ENCODE data around the gene PLCG1. TPM values are rescaled to one million over a fixed set of nuclear protein-coding genes. Genes with fewer than 3 reads are reported as not detected.

Gene PLCG1
- total RNA-seq, 1 experiment from 2014 or later = 45.6 TPM

DNA sequence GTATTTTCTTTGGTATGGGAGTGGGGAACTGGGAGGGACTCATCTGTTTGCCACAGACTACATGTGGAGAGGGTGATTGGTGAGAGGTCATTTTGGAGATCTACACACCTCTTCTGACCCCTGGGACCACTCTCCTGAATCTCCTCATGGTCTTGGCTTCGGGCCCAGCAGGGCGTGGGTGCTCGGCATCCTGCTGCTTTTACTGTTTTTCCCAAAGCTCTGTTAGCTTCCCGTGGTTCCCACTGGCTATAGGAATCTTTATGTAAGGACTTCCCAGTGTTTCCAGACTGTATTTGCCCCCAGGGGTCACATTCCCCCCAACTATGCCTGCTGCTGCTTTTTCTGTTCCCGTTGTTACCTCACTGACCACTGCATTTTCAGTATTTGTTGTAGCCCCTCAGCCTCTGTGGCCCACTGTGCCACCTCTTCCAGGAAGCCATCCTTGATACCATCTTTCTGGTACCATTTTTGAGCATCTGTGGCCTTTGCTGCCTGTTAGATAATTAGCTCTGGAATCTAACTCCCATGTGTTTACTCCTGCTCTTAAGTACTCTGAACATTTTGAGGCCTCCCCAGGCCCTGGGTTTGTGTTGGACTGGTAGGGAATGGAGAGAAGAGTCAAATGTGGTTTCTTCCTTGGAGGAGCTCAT, 14.9 kb downstream of the PLCG1 start:
- Histone ChIP-seq H3K9ac (ENCODE audit: low read length) (no peak overlapping the region), H3K9me2 (ENCODE audit: insufficient read depth) (no peaks in the 10 kb centered on the region), H3K36me3 (ENCODE audit: control insufficient read depth in 1 of 2, insufficient read depth in 2 of 2, low read length in 2 of 2) (no peaks in the 10 kb centered on the region), H3K4me3 (replicated peaks in 1 of 2; ENCODE audit: low read depth in 1 of 2, low read length in 2 of 2) (no peak overlapping the region), H3K27me3 (ENCODE audit: insufficient read depth, low read length) (no peaks in the 10 kb centered on the region), H3K4me2 (ENCODE audit: low read length) (no peak overlapping the region), H3K27ac (ENCODE audit: low read depth, low read length) (no peak overlapping the region), H4K20me1 (ENCODE audit: insufficient read depth) (no peaks in the 10 kb centered on the region), H3K4me1 (ENCODE audit: control insufficient read depth in 1 of 2, insufficient read depth in 2 of 2, low read length in 2 of 2) (peaks cover 4 to 10% of the 10 kb centered on the region in 2 experiments; a peak in 2 of 4 replicates), H3K79me2 (ENCODE audit: insufficient read depth, low read length) (peaks cover 42% of the 10 kb centered on the region), H3K9me3 (ENCODE audit: control insufficient read depth in 1 of 2, insufficient read depth in 1 of 2, low read depth in 1 of 2, low read length in 2 of 2) (no peaks in the 10 kb centered on the region), H2AFZ (ENCODE audit: low read depth, low read length, poor library complexity, severe bottlenecking) (no peak overlapping the region)
- ChIA-PET CTCF (interaction anchor here (1.1 kb wide), 1 partner anchor 17 kb away, joined by 5 read pairs; no protein-coding TSS in a partner anchor), RAD21 (ENCODE audit: low non-redundant PET in 1 of 2, low total read pairs in 2 of 2, uncharacterized antibody in 2 of 2, unreplicated experiment in 2 of 2) (no interaction called here), POLR2A (no interaction called here)
- BruUV-seq (replicated peaks) = no TSS peak
- intact Hi-C loops (cut with micrococcal nuclease) = no loop called here
- ATAC-seq (no peak), DNase-seq (ENCODE audit: low read depth, low spot score) (no peak)
- TF ChIP-seq, protein P1, sequence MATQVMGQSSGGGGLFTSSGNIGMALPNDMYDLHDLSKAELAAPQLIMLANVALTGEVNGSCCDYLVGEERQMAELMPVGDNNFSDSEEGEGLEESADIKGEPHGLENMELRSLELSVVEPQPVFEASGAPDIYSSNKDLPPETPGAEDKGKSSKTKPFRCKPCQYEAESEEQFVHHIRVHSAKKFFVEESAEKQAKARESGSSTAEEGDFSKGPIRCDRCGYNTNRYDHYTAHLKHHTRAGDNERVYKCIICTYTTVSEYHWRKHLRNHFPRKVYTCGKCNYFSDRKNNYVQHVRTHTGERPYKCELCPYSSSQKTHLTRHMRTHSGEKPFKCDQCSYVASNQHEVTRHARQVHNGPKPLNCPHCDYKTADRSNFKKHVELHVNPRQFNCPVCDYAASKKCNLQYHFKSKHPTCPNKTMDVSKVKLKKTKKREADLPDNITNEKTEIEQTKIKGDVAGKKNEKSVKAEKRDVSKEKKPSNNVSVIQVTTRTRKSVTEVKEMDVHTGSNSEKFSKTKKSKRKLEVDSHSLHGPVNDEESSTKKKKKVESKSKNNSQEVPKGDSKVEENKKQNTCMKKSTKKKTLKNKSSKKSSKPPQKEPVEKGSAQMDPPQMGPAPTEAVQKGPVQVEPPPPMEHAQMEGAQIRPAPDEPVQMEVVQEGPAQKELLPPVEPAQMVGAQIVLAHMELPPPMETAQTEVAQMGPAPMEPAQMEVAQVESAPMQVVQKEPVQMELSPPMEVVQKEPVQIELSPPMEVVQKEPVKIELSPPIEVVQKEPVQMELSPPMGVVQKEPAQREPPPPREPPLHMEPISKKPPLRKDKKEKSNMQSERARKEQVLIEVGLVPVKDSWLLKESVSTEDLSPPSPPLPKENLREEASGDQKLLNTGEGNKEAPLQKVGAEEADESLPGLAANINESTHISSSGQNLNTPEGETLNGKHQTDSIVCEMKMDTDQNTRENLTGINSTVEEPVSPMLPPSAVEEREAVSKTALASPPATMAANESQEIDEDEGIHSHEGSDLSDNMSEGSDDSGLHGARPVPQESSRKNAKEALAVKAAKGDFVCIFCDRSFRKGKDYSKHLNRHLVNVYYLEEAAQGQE (IDR thresholded peaks at IDR 0.05; ENCODE audit: low read depth) = no peak
- TF ChIP-seq SRF (IDR thresholded peaks at IDR 0.05; ENCODE audit: low read depth) (no peak), ZFX (IDR thresholded peaks at IDR 0.05) (no peak), CEBPB (IDR thresholded peaks at IDR 0.05; ENCODE audit: low read depth) (no peak), SIN3A (IDR thresholded peaks at IDR 0.05; ENCODE audit: low read depth) (no peak), SP1 (IDR thresholded peaks at IDR 0.05; ENCODE audit: low read depth) (no peak), POLR2A (IDR thresholded peaks at IDR 0.05; ENCODE audit: borderline replicate concordance, extremely low read depth, insufficient read depth, insufficient read length) (no peak), POLR2AphosphoS5 (IDR thresholded peaks at IDR 0.05; ENCODE audit: low read depth, low read length) (no peak), JUND (IDR thresholded peaks at IDR 0.05) (no peak), RAD21 (IDR thresholded peaks at IDR 0.05; ENCODE audit: low read depth) (no peak), TCF7L2 (IDR thresholded peaks at IDR 0.05; ENCODE audit: borderline replicate concordance, extremely low read depth, insufficient read depth, insufficient read length) (no peak), EZH2phosphoT487 (IDR thresholded peaks at IDR 0.05; ENCODE audit: borderline replicate concordance) (no peak), YY1 (IDR thresholded peaks at IDR 0.05; ENCODE audit: extremely low read depth, insufficient replicate concordance, low read depth, low read length) (no peak), EGR1 (IDR thresholded peaks at IDR 0.05; ENCODE audit: low read depth) (no peak), EZH2 (IDR thresholded peaks at IDR 0.05) (no peak), ELF1 (IDR thresholded peaks at IDR 0.05; ENCODE audit: borderline replicate concordance, low read depth) (no peak)
- TF ChIP-seq, protein P2, sequence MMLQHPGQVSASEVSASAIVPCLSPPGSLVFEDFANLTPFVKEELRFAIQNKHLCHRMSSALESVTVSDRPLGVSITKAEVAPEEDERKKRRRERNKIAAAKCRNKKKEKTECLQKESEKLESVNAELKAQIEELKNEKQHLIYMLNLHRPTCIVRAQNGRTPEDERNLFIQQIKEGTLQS (IDR thresholded peaks at IDR 0.05) = no peak
- TF ChIP-seq, protein P3, sequence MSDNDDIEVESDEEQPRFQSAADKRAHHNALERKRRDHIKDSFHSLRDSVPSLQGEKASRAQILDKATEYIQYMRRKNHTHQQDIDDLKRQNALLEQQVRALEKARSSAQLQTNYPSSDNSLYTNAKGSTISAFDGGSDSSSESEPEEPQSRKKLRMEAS (IDR thresholded peaks at IDR 0.05) = no peak
